HG02678 (cell line): Measurements from ENCODE around the gene PRKAG3.

Experiments used
- ATAC-seq: cut with Tn5 transposase; IDR thresholded peaks from one replicate; pipeline ENCODE4 v1.9.1; 2021; ENCODE audit warnings: mild to moderate bottlenecking, moderate library complexity; ENCODE audit not compliant: unreplicated experiment

Gene PRKAG3

DNA sequence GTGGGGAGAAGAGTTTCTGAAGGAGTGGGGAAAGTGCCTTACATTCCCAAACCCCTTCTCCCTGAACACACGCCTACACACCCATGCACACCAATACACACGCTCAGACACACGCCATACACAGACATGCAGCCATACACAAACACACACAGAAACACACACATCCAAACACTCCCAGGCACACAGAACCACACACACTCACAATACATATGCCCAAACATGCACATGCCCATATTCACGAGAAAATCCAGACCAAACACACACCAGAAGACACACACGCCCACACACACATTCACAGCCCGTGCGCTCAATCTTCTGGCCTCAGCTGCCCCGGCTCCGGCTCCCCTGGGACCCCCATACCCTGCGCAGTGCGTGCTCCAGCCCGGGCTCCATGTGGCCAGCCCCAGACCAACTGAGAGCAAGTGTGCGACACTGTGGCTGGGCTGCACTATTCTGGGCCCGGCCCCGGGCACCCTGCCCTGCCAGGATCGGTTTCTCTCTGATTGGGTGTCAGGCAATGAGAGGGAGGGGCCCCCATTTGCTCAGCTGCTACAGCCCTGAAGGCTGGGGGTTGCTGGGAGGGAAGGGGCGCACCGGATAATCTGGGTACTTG is at the start of gene PRKAG3:
TSS of gene PRKAG3 (minus strand) at position 426 of the 613 bp plus-strand sequence.
- no peak for ATAC-seq

DNA sequence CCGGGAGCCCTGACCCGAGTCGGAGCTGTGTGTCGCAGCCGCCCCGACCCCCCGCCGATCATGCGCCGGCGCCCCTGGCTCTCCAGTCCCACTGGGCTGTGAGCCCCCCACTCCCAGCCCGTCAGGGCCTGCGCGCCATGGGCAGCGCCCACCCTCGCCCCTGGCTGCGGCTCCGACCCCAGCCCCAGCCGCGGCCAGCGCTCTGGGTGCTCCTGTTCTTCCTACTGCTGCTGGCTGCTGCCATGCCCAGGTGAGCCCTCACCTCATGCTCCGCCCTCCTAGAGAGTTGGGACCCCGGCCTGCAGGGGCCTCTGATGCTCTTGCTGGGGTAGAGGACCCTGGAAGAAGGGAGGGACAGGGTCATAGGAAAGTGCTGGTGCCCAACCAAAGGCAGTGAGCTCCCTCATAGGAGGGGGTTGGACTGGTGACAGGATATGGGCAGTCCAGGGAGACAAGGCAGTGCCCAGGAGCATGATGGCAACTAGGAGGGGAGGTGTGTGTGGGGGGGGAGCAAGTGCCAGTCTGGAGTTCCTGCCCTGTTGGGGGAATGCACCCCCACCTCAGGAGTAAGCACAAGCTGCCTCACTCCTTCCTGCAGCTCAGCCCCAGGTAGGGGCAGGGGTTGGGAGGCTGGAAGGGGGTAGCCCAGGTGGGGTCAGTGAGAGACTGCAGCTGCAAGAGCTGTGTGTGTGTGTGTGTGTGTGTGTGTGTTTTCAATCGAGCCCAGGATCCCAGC is 49.4 kb upstream of the PRKAG3 start:
- ATAC-seq = no peak

DNA sequence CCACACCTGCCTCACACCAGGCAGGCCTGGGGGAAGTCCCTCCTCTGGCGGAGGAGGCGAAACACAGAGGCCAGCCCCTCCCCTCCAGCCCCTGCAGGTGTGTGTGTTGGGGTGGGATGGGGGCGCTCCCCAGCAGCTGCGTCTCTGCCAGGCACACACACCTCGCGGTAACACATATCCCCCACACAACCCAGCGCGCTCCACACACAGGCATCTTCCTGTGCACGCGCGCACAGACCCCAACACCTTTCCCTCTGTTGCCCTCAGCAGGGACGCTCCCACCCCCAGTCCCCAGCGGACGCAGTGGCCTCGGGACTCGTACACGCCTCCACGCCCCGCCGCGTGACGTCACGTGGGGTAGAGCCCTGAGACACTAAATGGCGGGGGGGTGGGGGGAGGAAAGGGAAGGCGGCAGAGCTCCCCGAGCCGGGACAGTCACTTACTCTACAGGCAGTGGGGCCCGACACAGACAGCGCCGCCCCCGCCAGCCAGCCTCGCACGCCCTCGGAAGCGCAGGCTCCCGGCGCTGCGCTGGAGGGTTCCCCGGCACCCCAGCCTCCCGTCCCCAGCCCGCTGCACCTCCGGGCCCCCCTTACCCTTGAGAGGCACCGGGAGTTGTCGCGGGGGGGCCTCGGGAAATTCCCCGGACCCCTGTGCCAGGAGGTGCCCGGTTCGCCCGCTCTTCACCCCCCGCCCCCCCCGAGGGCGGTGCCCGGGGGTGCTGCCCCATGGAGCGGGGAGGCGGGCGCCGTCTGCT is 48.7 kb upstream of the PRKAG3 start, which contains the start of gene WNT10A:
TSS of gene WNT10A (plus strand) at position 751 of the 757 bp plus-strand sequence. CDS start 144 bp downstream, outside the sequence.
- ATAC-seq = peak; percentile 74

GRCh38 chr2:218879776-218880101 is 48.1 kb upstream of the PRKAG3 start:
- ATAC-seq = no peak

GRCh38 chr2:218878926-218879761 is 47.5 kb upstream of the PRKAG3 start:
- ATAC-seq = no peak

- no peak for ATAC-seq
These were observed 46.9 kb upstream of the PRKAG3 start for GRCh38 chr2:218878486-218878885.

GRCh38 chr2:218877891-218878290 is 46.3 kb upstream of the PRKAG3 start:
- ATAC-seq = no peak

DNA sequence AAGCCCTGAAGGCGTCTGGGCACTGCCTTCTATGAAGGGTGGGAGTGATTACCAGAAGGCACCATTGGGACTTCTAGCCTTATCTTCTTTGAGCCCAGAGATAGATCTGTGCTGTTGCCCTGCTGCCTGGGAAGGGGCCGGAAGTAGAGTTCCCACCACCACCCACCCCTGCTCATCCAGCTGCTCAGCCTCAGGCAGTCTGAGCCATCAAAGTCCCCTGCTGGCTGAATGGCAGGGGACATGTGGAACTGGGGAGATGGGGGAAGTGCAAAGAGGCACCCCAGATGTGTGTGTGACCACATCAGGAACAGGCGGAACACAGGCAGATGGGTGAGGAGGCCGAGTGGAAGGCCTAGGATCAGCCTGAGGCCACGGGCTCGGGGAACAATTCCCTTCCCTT is 45.7 kb upstream of the PRKAG3 start:
- no peak for ATAC-seq

- ATAC-seq = no peak
These were observed 45.1 kb upstream of the PRKAG3 start for GRCh38 chr2:218876562-218877219.

- ATAC-seq = no peak
These were observed 44.2 kb upstream of the PRKAG3 start for GRCh38 chr2:218875692-218876246.

- ATAC-seq = no peak
These were observed 42.0 kb upstream of the PRKAG3 start for GRCh38 chr2:218873359-218874194.

DNA sequence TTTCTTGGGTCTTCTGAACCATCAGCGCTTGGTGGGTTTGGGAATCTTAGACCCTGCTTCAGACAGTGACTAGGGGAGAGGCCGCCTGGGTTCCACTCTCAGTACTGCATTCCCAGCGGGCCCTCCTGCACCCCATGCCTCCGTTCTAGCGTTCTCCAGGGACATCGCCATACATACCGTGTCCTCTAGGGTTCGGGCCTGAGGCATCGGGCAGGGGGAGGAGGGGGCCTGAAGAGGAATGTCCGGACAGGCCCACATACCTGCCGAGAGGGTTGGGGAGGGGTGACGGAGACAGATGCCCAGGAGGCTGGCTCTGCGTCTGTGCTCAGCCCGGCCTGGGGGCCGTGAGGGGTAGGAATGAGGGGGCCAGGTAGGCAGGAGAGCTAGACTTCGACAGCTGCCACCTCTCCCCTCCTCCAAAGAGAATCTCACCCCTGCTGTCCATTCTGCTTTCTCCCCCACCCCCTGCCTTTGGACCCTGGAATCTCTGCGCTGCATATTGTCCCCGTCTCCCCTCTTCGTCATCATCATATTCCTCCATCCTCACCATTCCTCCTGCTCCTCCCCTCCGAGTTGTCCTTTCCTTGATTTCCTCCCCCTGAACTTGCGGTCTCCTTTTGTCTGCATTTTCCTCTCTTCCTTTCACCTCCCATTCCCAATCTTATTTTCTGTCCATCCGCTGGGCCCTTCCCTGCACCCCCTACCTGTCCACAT is 41.2 kb upstream of the PRKAG3 start:
- ATAC-seq = no peak

DNA sequence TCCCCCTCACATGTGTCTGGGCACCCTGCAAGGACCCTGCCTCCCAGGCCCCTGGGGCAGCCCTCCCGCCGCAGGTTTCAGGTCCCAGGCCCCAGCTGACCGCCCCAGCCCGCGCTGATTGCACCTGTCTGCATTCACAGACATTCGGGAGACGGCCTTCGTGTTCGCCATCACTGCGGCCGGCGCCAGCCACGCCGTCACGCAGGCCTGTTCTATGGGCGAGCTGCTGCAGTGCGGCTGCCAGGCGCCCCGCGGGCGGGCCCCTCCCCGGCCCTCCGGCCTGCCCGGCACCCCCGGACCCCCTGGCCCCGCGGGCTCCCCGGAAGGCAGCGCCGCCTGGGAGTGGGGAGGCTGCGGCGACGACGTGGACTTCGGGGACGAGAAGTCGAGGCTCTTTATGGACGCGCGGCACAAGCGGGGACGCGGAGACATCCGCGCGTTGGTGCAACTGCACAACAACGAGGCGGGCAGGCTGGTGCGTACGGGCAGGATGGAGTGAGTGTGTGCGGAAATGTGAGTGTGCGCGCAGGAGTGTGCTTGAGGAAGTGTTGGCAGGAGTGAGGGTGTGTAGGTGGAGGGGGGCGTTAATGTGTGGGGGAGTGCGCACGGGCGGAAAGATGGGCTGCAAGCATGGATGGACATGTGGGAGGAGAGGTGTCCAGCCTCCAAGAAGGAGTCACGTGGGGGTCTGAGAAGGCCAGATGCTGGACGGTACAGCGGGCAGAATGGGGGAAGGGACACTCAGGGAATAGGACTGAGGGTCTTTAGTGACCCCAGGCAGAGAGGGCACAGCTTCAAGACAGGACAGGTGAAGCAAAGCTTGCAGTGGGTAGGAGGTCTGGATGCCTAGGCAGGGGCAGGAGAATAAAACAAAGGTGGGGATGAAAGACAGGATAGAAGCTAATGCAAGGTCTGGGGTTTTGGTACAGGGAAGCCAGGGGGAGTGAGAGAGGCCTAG is 40.0 kb upstream of the PRKAG3 start:
- no peak for ATAC-seq

- no peak for ATAC-seq
These were observed 39.4 kb upstream of the PRKAG3 start for GRCh38 chr2:218870984-218871344.

DNA sequence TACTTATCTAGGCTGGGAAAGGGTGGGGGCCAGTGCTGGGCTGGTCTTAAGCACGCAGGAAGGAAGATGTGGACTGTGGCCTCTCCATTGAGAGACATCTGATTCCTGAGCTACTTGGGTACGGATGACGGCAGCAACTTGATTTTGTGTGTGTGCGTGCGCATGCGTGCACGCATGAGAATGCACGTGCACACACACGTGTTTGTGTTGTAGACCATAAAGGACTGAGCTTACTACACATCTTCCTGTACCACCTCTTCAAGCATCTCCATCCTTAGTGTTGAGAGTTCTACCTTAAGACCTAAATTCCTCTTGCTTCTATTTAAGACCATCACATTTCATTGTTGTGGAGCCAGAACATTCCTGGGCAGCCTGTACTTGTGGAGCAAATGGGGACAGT is 37.5 kb upstream of the PRKAG3 start:
- ATAC-seq = no peak

DNA sequence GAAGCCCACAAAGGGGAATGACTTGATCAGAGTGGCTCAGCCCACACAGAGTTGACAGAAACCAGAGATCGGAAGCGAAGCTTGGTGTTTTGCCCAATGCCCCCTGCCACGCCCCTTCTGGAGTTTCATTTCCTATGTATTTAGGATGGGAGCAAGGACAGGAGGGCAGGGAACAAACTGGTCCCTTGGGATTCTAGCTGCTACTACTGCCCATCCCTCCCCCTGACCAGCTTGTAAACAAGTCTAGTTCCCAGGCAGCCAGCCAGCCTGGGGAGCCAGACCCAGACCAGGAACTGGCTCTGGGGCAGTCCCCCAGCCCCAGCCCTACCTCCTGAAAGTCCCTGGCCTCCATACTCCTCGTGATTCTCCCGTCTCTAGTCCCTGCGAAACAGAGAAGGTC is 36.3 kb upstream of the PRKAG3 start:
- no peak for ATAC-seq

- no peak for ATAC-seq
These were observed 34.4 kb upstream of the PRKAG3 start for GRCh38 chr2:218865999-218866398.

DNA sequence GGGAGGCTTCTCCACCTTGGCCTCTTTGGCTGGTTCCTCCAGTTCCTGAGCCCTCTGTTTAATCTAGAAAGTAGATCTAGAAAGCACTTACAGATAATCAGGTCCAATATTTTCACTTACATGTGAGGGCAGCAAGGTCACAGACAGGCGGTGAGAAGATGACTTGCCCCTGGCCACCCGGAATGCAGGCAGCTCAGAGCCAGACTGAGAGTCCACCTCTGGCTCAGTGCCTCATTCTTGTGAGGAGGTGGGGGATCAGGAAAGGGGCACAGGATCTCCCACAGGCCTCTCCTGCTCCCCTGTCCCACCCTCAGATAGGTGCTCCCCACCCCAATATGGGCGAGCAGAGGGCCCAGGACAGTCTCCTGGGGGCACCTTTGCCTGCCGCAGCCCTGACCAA is 33.8 kb upstream of the PRKAG3 start:
- ATAC-seq = no peak
